ENCODE data around the gene LDOC1.

GRCh38 chrX:141180851-141181250, 3.9 kb upstream of the LDOC1 start:
- TF ChIP-seq EZH2 (IDR thresholded peaks at IDR 0.05; ENCODE audit: borderline replicate concordance), result no peak
- TF ChIP-seq, protein P1, sequence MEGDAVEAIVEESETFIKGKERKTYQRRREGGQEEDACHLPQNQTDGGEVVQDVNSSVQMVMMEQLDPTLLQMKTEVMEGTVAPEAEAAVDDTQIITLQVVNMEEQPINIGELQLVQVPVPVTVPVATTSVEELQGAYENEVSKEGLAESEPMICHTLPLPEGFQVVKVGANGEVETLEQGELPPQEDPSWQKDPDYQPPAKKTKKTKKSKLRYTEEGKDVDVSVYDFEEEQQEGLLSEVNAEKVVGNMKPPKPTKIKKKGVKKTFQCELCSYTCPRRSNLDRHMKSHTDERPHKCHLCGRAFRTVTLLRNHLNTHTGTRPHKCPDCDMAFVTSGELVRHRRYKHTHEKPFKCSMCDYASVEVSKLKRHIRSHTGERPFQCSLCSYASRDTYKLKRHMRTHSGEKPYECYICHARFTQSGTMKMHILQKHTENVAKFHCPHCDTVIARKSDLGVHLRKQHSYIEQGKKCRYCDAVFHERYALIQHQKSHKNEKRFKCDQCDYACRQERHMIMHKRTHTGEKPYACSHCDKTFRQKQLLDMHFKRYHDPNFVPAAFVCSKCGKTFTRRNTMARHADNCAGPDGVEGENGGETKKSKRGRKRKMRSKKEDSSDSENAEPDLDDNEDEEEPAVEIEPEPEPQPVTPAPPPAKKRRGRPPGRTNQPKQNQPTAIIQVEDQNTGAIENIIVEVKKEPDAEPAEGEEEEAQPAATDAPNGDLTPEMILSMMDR (IDR thresholded peaks at IDR 0.05; ENCODE audit: poor library complexity), result no peak
- TF ChIP-seq EZH2phosphoT487 (IDR thresholded peaks at IDR 0.05; ENCODE audit: low read depth, severe bottlenecking, unreplicated experiment), result no peak
